ENCODE data around the gene CXCL1.

- TF ChIP-seq CTCF (IDR thresholded peaks at IDR 0.05) (no peak), POLR2A (IDR thresholded peaks at IDR 0.05) (no peak)
These were observed 9.0 kb upstream of the CXCL1 start for GRCh38 chr4:73860181-73860580.

Data from lower leg skin (tissue), 3 donors.